GM12874 (cell line): Measurements from ENCODE around the gene TRPV3.

ENCODE experiments used
- CTCF ChIP-seq: IDR thresholded peaks from 2 replicates; pipeline ENCODE4 v1.5.1; 2011; ENCODE audit warnings: low read depth, mild to moderate bottlenecking, control low read depth, low read length, moderate library complexity; ENCODE audit not compliant: insufficient read depth

Gene TRPV3

GRCh38 chr17:3552916-3553315 is 4.7 kb downstream of the TRPV3 start:
- no peak for TF ChIP-seq CTCF

GRCh38 chr17:3551189-3551588 is 6.4 kb downstream of the TRPV3 start:
- peak; percentile 31; the same call in 1 of the 2 replicates for TF ChIP-seq CTCF

- no peak for TF ChIP-seq CTCF
These were observed 7.9 kb downstream of the TRPV3 start for GRCh38 chr17:3549610-3550162.

- TF ChIP-seq CTCF: no peak
These were observed 10.0 kb downstream of the TRPV3 start for GRCh38 chr17:3547628-3548027.

- TF ChIP-seq CTCF: no peak
These were observed 10.6 kb downstream of the TRPV3 start for GRCh38 chr17:3546997-3547396.

- no peak for TF ChIP-seq CTCF
These were observed 11.1 kb downstream of the TRPV3 start for GRCh38 chr17:3546521-3546920.

- TF ChIP-seq CTCF: no peak
These were observed 12.5 kb downstream of the TRPV3 start for GRCh38 chr17:3545151-3545550.
